Neural cell (in vitro differentiated cells): Measurements from ENCODE around the gene ARMH3. TPM values are rescaled to one million over a fixed set of nuclear protein-coding genes. Genes with fewer than 3 reads are reported as not detected.

Experiments
- H2AFZ ChIP-seq: fragments of 200-600, 300-800 bp; sonication (generic), shearing (Covaris generic); 2 replicates; pipeline ENCODE4 v1.6.0; 2014; ENCODE audit warnings: low read depth, mild to moderate bottlenecking, antibody characterized with exemption, low read length, moderate library complexity
- H3F3A ChIP-seq: fragments of 200-600 bp; shearing (Covaris generic); 2 replicates; pipeline ENCODE4 v1.6.1; 2016; ENCODE audit warnings: mild to moderate bottlenecking, moderate library complexity, mixed read lengths, antibody characterized with exemption, low read length; ENCODE audit not compliant: insufficient read depth, poor library complexity, severe bottlenecking
- H3K27ac ChIP-seq: fragments of 200-600, 300-800 bp; sonication (generic), shearing (Covaris generic); 2 replicates; pipeline ENCODE4 v1.5.1; 2014; ENCODE audit warnings: mild to moderate bottlenecking, low read length, moderate library complexity
- H3K27me3 ChIP-seq: fragments of 300-800, 200-600 bp; sonication (generic), shearing (Covaris generic); 2 replicates; pipeline ENCODE4 v1.6.0; 2014; ENCODE audit warnings: mild to moderate bottlenecking, low read depth, low read length, moderate library complexity; ENCODE audit not compliant: insufficient read depth
- H3K36me3 ChIP-seq: fragments of 300-800, 200-600 bp; sonication (generic), shearing (Covaris generic); 2 replicates; pipeline ENCODE4 v1.5.1; 2014; ENCODE audit warnings: mild to moderate bottlenecking, antibody characterized with exemption, low read length, moderate library complexity; ENCODE audit not compliant: insufficient read depth
- H3K4me2 ChIP-seq: fragments of 300-800, 200-600 bp; sonication (generic), shearing (Covaris generic); 2 replicates; pipeline ENCODE4 v1.6.0; 2014; ENCODE audit warnings: mild to moderate bottlenecking, low read length
- H3K4me3 ChIP-seq: fragments of 300-800, 200-600 bp; sonication (generic), shearing (Covaris generic); 2 replicates; pipeline ENCODE4 v1.5.1; 2014; ENCODE audit warnings: mild to moderate bottlenecking, low read length, moderate library complexity
- H3K79me2 ChIP-seq: fragments of 200-600 bp; shearing (Covaris generic); replicated peaks from 2 replicates; pipeline ENCODE4 v1.6.0; 2014; ENCODE audit warnings: mild to moderate bottlenecking, low read length, moderate library complexity; ENCODE audit not compliant: insufficient read depth
- H3K9ac ChIP-seq: fragments of 300-800, 200-600 bp; sonication (generic), shearing (Covaris generic); 2 replicates; pipeline ENCODE4 v1.6.1; 2016; ENCODE audit warnings: mild to moderate bottlenecking, low read length, mixed read lengths
- H3K9me2 ChIP-seq: fragments of 200-600 bp; shearing (Covaris generic); 2 replicates; pipeline ENCODE4 v1.6.1; 2016; ENCODE audit warnings: mild to moderate bottlenecking, low read length, mixed read lengths; ENCODE audit not compliant: insufficient read depth
- H3K9me3 ChIP-seq: fragments of 200-600, 300-800 bp; sonication (generic), shearing (Covaris generic); 2 replicates; pipeline ENCODE4 v1.6.1; 2016; ENCODE audit warnings: mild to moderate bottlenecking, mixed run types, low read length, moderate library complexity, mixed read lengths
- H4K20me1 ChIP-seq: fragments of 200-600 bp; shearing (Covaris generic); 2 replicates; pipeline ENCODE4 v1.6.1; 2016; ENCODE audit warnings: mild to moderate bottlenecking, mixed run types; ENCODE audit not compliant: insufficient read depth
- EP300 ChIP-seq: fragments of 450-650 bp; conservative IDR thresholded peaks from 2 replicates; pipeline ENCODE4 v1.6.1; 2014; ENCODE audit warnings: antibody characterized with exemption, mild to moderate bottlenecking, moderate library complexity; ENCODE audit not compliant: poor library complexity, severe bottlenecking
- EZH2 ChIP-seq: fragments of 200-600, 300-800 bp; shearing (Covaris generic), sonication (generic); IDR thresholded peaks from 2 replicates; pipeline ENCODE4 v1.6.1; 2014; ENCODE audit warnings: antibody characterized with exemption, low read length, borderline replicate concordance, mild to moderate bottlenecking; ENCODE audit not compliant: insufficient read depth, poor library complexity, severe bottlenecking
- MXI1 ChIP-seq: fragments of 450-650 bp; conservative IDR thresholded peaks from 2 replicates; pipeline ENCODE4 v1.6.1; 2014; ENCODE audit warnings: antibody characterized with exemption, mild to moderate bottlenecking; ENCODE audit not compliant: poor library complexity, severe bottlenecking
- POLR2AphosphoS5 ChIP-seq: IDR thresholded peaks from 2 replicates; pipeline ENCODE4 v1.6.1; 2012
- RAD21 ChIP-seq: fragments of 450-650 bp; conservative IDR thresholded peaks from 2 replicates; pipeline ENCODE4 v1.6.1; 2014; ENCODE audit warnings: antibody characterized with exemption, mild to moderate bottlenecking, moderate library complexity
- polyA plus RNA-seq: library from polyadenylated mRNA; depleted of rRNA; stranded (reverse); fragments of >200 nt; gene quantifications from 2 replicates; pipeline ENCODE4 v1.2.3, GENCODE V29; 2014
- TF ChIP-seq, protein P1 (sequence below): IDR thresholded peaks from 2 replicates; pipeline ENCODE4 v1.6.1; 2012; ENCODE audit warnings: borderline replicate concordance

ARMH3 gene
- polyA plus RNA-seq, 1 donor from 2014 or later = 13.4 TPM

DNA sequence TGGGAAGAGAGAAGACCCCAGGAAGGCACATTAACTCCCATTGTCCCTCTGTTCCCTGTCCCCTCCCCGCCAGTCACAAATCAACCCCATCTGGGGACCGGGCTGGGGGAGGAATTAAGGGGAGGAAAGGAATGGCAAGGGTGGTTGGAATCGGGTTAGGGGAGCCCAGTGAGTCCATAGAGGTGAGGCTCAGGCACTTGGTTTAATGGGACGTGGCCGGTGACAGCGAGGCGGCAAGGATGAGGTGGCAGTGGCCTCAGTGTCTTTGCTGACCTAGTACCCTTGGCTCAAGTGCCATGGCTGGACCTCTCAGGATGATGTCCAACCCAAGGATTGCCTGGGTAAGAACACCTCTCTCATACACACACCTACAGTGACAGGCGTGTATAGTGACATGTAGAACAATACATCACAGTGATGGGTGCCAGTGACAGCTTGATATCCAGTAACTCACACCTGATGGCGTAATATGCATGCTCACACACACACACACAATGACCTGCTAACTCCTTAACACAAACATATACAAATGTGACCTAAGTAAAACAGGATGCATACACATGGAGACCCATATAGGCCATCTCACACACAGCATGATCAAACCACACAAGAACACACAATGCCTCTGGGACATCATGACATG lies 224.7 kb downstream of the ARMH3 start:
- peak overlapping the region; percentile 30 for H2AFZ ChIP-seq
- H3K4me2 ChIP-seq = peak overlapping the region; percentile 13
- no peaks in the 10 kb centered on the region for H3K27me3 ChIP-seq
- no peaks in the 10 kb centered on the region for H3K36me3 ChIP-seq
- H3K9ac ChIP-seq = peak overlapping the region; percentile 52
- no peaks in the 10 kb centered on the region for H3K79me2 ChIP-seq
- peak overlapping the region; percentile 59 for H3K4me3 ChIP-seq
- peak; percentile 40 for TF ChIP-seq POLR2AphosphoS5
- TF ChIP-seq, protein P1, sequence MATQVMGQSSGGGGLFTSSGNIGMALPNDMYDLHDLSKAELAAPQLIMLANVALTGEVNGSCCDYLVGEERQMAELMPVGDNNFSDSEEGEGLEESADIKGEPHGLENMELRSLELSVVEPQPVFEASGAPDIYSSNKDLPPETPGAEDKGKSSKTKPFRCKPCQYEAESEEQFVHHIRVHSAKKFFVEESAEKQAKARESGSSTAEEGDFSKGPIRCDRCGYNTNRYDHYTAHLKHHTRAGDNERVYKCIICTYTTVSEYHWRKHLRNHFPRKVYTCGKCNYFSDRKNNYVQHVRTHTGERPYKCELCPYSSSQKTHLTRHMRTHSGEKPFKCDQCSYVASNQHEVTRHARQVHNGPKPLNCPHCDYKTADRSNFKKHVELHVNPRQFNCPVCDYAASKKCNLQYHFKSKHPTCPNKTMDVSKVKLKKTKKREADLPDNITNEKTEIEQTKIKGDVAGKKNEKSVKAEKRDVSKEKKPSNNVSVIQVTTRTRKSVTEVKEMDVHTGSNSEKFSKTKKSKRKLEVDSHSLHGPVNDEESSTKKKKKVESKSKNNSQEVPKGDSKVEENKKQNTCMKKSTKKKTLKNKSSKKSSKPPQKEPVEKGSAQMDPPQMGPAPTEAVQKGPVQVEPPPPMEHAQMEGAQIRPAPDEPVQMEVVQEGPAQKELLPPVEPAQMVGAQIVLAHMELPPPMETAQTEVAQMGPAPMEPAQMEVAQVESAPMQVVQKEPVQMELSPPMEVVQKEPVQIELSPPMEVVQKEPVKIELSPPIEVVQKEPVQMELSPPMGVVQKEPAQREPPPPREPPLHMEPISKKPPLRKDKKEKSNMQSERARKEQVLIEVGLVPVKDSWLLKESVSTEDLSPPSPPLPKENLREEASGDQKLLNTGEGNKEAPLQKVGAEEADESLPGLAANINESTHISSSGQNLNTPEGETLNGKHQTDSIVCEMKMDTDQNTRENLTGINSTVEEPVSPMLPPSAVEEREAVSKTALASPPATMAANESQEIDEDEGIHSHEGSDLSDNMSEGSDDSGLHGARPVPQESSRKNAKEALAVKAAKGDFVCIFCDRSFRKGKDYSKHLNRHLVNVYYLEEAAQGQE = no peak
- no peak for TF ChIP-seq MXI1
- no peak for TF ChIP-seq RAD21
- no peak for TF ChIP-seq EZH2
- TF ChIP-seq EP300 = peak; percentile 69
- no peaks in the 10 kb centered on the region for H3K9me2 ChIP-seq
- peak overlapping the region; percentile 43 for H3K27ac ChIP-seq
- no peaks in the 10 kb centered on the region for H4K20me1 ChIP-seq
- H3F3A ChIP-seq = no peaks in the 10 kb centered on the region
- H3K9me3 ChIP-seq = no peaks in the 10 kb centered on the region

DNA sequence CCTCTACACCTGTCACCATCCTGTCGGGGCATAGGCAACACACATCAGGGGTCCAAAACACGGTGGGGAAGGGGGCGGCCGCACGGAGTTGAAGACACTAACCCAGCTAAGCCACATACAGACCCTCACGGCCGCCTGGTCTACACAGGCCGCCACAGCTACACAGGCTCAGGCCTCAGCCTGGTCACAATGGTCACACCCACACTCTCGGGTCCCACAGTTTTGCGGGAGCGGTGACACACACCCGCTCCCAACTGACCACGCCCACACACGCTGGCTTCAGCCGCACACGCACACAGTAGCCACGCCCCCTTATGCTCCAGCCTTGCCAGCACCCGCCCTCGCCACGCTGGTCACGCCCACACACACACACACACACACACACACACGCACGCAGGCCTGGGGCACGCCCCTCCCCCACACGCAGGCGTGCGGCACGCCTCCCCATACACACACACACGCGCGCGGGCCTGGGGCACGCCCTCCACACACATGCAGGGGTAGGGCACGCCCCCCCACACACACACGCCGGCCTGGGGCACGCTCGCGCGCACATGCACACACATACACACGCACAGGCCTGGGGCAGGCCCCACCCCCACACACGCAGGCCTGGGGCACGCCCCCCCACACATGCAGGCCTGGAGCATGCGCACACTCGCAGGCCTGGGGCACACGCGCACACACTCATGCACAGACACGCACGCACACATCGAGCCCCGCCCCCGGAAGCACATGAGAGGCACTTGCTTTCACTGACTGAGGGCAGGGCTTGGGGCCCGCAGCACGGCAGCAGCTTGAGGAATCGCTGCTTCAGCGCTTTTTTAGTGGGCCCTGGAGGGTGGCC lies 225.4 kb downstream of the ARMH3 start:
- H3K79me2 ChIP-seq = no peaks in the 10 kb centered on the region
- peak overlapping the region; percentile 30 for H2AFZ ChIP-seq
- peak overlapping the region; percentile 13 for H3K4me2 ChIP-seq
- H3K4me3 ChIP-seq = peak overlapping the region; percentile 59
- peak overlapping the region; percentile 52 for H3K9ac ChIP-seq
- H4K20me1 ChIP-seq = no peaks in the 10 kb centered on the region
- peak overlapping the region; percentile 43 for H3K27ac ChIP-seq
- no peaks in the 10 kb centered on the region for H3K9me3 ChIP-seq
- TF ChIP-seq, protein P1 = peak; percentile 47
- TF ChIP-seq RAD21 (no peak), MXI1 (peak; percentile 84), EP300 (peak; percentile 32), EZH2 (no peak), POLR2AphosphoS5 (peak; percentile 43)
- H3K27me3 ChIP-seq = no peaks in the 10 kb centered on the region
- no peaks in the 10 kb centered on the region for H3K36me3 ChIP-seq
- H3F3A ChIP-seq = no peaks in the 10 kb centered on the region
- H3K9me2 ChIP-seq = no peaks in the 10 kb centered on the region
